Measurements from ENCODE around the gene MRPL42.

GRCh38 chr12:93449277-93449676 lies 18.0 kb upstream of the MRPL42 start:
- TF ChIP-seq CTCF (conservative IDR thresholded peaks at IDR 0.05 in 1 of 2, IDR thresholded peaks at IDR 0.05 in 1 of 2; ENCODE audit: low read depth in 1 of 2, low read length in 2 of 2), result no peak
- TF ChIP-seq EZH2 (IDR thresholded peaks at IDR 0.05; ENCODE audit: low read length, missing control alignments), result no peak

Data from fibroblast of lung (primary cell).